PFSK-1 (cell line): ENCODE measurements around the gene HJURP.

Source experiments
- FOXP2 ChIP-seq: optimal IDR thresholded peaks from 2 replicates; pipeline ENCODE3; 2011; ENCODE audit warnings: borderline replicate concordance, control low read depth, inconsistent platforms; ENCODE audit not compliant: insufficient read depth; ENCODE audit errors: extremely low read length, extremely low read depth
- POLR2AphosphoS5 ChIP-seq: IDR thresholded peaks from 2 replicates; pipeline ENCODE4 v1.6.1; 2012; ENCODE audit warnings: low read depth, mild to moderate bottlenecking, control low read depth, low read length, moderate library complexity
- REST ChIP-seq, 2 experiments: IDR thresholded peaks; 2 replicates each; pipeline versions ENCODE4 v1.6.1 to v1.8.0; 2011 to 2012; ENCODE audit warnings: low read depth in 2 of 2, low read length in 2 of 2, control low read depth in 1 of 2, inconsistent platforms in 1 of 2, mild to moderate bottlenecking in 1 of 2, moderate library complexity in 1 of 2; ENCODE audit not compliant: insufficient read depth in 1 of 2
- SIN3A ChIP-seq: IDR thresholded peaks from 2 replicates; pipeline ENCODE4 v1.6.1; 2012; ENCODE audit warnings: mild to moderate bottlenecking, low read length, moderate library complexity, borderline replicate concordance; ENCODE audit not compliant: insufficient read depth
- TAF1 ChIP-seq: IDR thresholded peaks from 2 replicates; pipeline ENCODE4 v1.6.1; 2012; ENCODE audit warnings: low read length, control low read depth, borderline replicate concordance; ENCODE audit not compliant: insufficient read depth

The HJURP gene

GRCh38 chr2:233794128-233794658 lies 60.1 kb downstream of the HJURP start:
- no peak for TF ChIP-seq POLR2AphosphoS5
- no peak for TF ChIP-seq SIN3A
- TF ChIP-seq FOXP2, result no peak
- TF ChIP-seq TAF1, result no peak
- TF ChIP-seq REST (IDR thresholded peaks at IDR 0.05; ENCODE audit: insufficient read depth in 1 of 2, low read depth in 2 of 2, low read length in 2 of 2), result no peak

GRCh38 chr2:233793465-233794127 lies 60.7 kb downstream of the HJURP start:
- TF ChIP-seq SIN3A (no peak), REST (IDR thresholded peaks at IDR 0.05; ENCODE audit: insufficient read depth in 1 of 2, low read depth in 2 of 2, low read length in 2 of 2) (no peak), FOXP2 (no peak), POLR2AphosphoS5 (no peak), TAF1 (no peak)

- TF ChIP-seq FOXP2 (no peak), SIN3A (no peak), REST (IDR thresholded peaks at IDR 0.05; ENCODE audit: insufficient read depth in 1 of 2, low read depth in 2 of 2, low read length in 2 of 2) (no peak)
Observed at GRCh38 chr2:233792720-233793119, 61.6 kb downstream of the HJURP start.

- no peak for TF ChIP-seq POLR2AphosphoS5
Observed at GRCh38 chr2:233791883-233792329, 62.4 kb downstream of the HJURP start.

- no peak for TF ChIP-seq TAF1
- TF ChIP-seq REST (IDR thresholded peaks at IDR 0.05; ENCODE audit: insufficient read depth in 1 of 2, low read depth in 2 of 2, low read length in 2 of 2), result no peak
- TF ChIP-seq POLR2AphosphoS5, result no peak
- TF ChIP-seq FOXP2, result no peak
- no peak for TF ChIP-seq SIN3A
Observed at GRCh38 chr2:233791151-233791882, 63.0 kb downstream of the HJURP start.
